ENCODE measurements around the gene NUP210L. TPM values are rescaled to one million over a fixed set of nuclear protein-coding genes. Genes with fewer than 3 reads are reported as not detected.

NUP210L gene
- total and polyA plus RNA-seq, 9 of the 15 experiments (the other 6 are each of a cell fraction or from before 2014, with no cell fraction given) = 0.01 to 0.04 TPM; not detected in 7

DNA sequence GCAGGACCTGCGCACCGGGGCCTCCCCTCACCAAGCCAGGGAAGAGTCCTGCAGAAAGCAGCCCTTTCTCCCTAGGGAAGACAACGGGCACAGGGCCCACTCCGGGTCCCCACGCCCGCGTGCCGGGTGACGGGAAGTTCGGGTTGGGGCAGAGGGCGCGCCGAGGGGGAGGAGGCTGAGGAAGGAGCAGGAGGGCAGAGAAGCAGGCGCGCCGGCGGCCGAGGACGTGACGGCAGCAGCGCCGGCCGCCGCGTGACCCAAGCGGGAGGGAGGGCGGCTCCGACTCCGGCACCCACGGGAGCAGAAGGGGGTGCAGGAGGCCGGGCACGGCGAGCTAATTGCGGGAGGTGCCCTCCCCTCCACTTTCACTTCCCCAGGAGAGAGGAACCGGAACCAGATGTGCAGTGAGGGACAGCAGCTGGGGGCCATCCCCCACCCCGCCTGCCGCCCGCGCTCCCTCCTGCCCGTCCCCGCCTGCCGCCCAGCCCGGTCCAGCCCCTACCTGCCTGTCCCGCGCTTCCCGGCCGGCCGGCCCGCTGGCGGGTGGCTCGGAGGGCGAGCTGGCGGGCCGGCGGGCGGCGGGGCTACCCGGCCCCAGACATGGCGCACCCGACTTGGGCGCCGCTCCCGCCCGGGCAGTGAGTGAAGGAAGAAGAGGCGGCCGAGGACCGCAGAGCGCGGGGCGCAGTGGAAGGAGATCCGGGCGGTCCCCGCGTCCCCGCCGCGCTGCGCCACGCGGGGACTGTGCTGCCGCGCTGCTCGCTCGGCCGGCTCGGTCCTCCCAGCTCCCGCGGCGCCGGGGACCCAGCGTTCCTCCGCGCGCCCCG lies 208.9 kb downstream of the NUP210L start (continued):
- peak; percentile 44; the same call in 1 of the 2 replicates for TF ChIP-seq GTF2E2 (tag; IDR thresholded peaks at IDR 0.05)
- TF ChIP-seq ERF (CRISPR knock-in tag; IDR thresholded peaks at IDR 0.05) = 0 out of 2 replicates have a peak, but pooled peaks have one; percentile 32
- TF ChIP-seq ZNF133 (CRISPR knock-in tag; IDR thresholded peaks at IDR 0.05) = no peak
- TF ChIP-seq ZNF140 (CRISPR knock-in tag; IDR thresholded peaks at IDR 0.05) = no peak
- TF ChIP-seq HEY1 (CRISPR knock-in tag; IDR thresholded peaks at IDR 0.05; ENCODE audit: borderline replicate concordance) = no peak
- TF ChIP-seq TAF1 (IDR thresholded peaks at IDR 0.05; ENCODE audit: control insufficient read depth, extremely low read depth, insufficient read depth, low read length, severe bottlenecking) = peak; percentile 27
- TF ChIP-seq, protein P1, sequence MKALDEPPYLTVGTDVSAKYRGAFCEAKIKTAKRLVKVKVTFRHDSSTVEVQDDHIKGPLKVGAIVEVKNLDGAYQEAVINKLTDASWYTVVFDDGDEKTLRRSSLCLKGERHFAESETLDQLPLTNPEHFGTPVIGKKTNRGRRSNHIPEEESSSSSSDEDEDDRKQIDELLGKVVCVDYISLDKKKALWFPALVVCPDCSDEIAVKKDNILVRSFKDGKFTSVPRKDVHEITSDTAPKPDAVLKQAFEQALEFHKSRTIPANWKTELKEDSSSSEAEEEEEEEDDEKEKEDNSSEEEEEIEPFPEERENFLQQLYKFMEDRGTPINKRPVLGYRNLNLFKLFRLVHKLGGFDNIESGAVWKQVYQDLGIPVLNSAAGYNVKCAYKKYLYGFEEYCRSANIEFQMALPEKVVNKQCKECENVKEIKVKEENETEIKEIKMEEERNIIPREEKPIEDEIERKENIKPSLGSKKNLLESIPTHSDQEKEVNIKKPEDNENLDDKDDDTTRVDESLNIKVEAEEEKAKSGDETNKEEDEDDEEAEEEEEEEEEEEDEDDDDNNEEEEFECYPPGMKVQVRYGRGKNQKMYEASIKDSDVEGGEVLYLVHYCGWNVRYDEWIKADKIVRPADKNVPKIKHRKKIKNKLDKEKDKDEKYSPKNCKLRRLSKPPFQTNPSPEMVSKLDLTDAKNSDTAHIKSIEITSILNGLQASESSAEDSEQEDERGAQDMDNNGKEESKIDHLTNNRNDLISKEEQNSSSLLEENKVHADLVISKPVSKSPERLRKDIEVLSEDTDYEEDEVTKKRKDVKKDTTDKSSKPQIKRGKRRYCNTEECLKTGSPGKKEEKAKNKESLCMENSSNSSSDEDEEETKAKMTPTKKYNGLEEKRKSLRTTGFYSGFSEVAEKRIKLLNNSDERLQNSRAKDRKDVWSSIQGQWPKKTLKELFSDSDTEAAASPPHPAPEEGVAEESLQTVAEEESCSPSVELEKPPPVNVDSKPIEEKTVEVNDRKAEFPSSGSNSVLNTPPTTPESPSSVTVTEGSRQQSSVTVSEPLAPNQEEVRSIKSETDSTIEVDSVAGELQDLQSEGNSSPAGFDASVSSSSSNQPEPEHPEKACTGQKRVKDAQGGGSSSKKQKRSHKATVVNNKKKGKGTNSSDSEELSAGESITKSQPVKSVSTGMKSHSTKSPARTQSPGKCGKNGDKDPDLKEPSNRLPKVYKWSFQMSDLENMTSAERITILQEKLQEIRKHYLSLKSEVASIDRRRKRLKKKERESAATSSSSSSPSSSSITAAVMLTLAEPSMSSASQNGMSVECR (CRISPR knock-in tag; IDR thresholded peaks at IDR 0.05) = peak; percentile 83; the same call in 1 of the 2 replicates
- TF ChIP-seq KLF6 (CRISPR knock-in tag; IDR thresholded peaks at IDR 0.05; ENCODE audit: borderline replicate concordance) = no peak
- TF ChIP-seq, protein P2, sequence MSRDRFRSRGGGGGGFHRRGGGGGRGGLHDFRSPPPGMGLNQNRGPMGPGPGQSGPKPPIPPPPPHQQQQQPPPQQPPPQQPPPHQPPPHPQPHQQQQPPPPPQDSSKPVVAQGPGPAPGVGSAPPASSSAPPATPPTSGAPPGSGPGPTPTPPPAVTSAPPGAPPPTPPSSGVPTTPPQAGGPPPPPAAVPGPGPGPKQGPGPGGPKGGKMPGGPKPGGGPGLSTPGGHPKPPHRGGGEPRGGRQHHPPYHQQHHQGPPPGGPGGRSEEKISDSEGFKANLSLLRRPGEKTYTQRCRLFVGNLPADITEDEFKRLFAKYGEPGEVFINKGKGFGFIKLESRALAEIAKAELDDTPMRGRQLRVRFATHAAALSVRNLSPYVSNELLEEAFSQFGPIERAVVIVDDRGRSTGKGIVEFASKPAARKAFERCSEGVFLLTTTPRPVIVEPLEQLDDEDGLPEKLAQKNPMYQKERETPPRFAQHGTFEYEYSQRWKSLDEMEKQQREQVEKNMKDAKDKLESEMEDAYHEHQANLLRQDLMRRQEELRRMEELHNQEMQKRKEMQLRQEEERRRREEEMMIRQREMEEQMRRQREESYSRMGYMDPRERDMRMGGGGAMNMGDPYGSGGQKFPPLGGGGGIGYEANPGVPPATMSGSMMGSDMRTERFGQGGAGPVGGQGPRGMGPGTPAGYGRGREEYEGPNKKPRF (IDR thresholded peaks at IDR 0.05; ENCODE audit: low read depth, low read length) = no peak
- TF ChIP-seq, protein P3, sequence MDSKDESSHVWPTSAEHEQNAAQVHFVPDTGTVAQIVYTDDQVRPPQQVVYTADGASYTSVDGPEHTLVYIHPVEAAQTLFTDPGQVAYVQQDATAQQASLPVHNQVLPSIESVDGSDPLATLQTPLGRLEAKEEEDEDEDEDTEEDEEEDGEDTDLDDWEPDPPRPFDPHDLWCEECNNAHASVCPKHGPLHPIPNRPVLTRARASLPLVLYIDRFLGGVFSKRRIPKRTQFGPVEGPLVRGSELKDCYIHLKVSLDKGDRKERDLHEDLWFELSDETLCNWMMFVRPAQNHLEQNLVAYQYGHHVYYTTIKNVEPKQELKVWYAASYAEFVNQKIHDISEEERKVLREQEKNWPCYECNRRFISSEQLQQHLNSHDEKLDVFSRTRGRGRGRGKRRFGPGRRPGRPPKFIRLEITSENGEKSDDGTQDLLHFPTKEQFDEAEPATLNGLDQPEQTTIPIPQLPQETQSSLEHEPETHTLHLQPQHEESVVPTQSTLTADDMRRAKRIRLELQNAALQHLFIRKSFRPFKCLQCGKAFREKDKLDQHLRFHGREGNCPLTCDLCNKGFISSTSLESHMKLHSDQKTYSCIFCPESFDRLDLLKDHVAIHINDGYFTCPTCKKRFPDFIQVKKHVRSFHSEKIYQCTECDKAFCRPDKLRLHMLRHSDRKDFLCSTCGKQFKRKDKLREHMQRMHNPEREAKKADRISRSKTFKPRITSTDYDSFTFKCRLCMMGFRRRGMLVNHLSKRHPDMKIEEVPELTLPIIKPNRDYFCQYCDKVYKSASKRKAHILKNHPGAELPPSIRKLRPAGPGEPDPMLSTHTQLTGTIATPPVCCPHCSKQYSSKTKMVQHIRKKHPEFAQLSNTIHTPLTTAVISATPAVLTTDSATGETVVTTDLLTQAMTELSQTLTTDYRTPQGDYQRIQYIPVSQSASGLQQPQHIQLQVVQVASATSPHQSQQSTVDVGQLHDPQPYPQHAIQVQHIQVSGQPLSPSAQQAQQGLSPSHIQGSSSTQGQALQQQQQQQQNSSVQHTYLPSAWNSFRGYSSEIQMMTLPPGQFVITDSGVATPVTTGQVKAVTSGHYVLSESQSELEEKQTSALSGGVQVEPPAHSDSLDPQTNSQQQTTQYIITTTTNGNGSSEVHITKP (IDR thresholded peaks at IDR 0.05; ENCODE audit: partially characterized antibody) = peak; percentile 69
- TF ChIP-seq, protein P4, sequence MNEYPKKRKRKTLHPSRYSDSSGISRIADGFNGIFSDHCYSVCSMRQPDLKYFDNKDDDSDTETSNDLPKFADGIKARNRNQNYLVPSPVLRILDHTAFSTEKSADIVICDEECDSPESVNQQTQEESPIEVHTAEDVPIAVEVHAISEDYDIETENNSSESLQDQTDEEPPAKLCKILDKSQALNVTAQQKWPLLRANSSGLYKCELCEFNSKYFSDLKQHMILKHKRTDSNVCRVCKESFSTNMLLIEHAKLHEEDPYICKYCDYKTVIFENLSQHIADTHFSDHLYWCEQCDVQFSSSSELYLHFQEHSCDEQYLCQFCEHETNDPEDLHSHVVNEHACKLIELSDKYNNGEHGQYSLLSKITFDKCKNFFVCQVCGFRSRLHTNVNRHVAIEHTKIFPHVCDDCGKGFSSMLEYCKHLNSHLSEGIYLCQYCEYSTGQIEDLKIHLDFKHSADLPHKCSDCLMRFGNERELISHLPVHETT (CRISPR knock-in tag; conservative IDR thresholded peaks at IDR 0.05 in 1 of 2, IDR thresholded peaks at IDR 0.05 in 1 of 2) = peak in 1 of 2 experiments; percentile 90; a peak in 2 of 4 replicates
- no peak for TF ChIP-seq GTF2A2 (tag; IDR thresholded peaks at IDR 0.05)
- TF ChIP-seq BCL6 (CRISPR knock-in tag; IDR thresholded peaks at IDR 0.05) = no peak
- TF ChIP-seq MBD2 (IDR thresholded peaks at IDR 0.05; ENCODE audit: borderline replicate concordance, low read depth) = no peak

All from K562 (cell line).